Left lobe of liver (tissue), 2 donors: ENCODE data around the gene ACTL8. TPM values are rescaled to one million over a fixed set of nuclear protein-coding genes. Genes with fewer than 3 reads are reported as not detected.

Experiments
- ATAC-seq: fragments of 200-7000 bp; cut with Tn5 transposase; one replicate; pipeline ENCODE4 v1.9.1; 2020; ENCODE audit warnings: mild to moderate bottlenecking, moderate library complexity
- DNase-seq: peaks from one replicate; pipeline ENCODE4 v3.0.0-alpha.2; 2020; ENCODE audit warnings: low spot score
- total RNA-seq: library from RNA; stranded (reverse); gene quantifications from one replicate; pipeline ENCODE4 v1.2.1, GENCODE V29; 2021
- donor health status: DM: no; HTN: no; CAD: no; lungs with moderate emphysema.
- donor health status: DM: no; HTN: yes; CAD: no.

Gene ACTL8
- total RNA-seq, 1 donor from 2014 or later = not detected

DNA sequence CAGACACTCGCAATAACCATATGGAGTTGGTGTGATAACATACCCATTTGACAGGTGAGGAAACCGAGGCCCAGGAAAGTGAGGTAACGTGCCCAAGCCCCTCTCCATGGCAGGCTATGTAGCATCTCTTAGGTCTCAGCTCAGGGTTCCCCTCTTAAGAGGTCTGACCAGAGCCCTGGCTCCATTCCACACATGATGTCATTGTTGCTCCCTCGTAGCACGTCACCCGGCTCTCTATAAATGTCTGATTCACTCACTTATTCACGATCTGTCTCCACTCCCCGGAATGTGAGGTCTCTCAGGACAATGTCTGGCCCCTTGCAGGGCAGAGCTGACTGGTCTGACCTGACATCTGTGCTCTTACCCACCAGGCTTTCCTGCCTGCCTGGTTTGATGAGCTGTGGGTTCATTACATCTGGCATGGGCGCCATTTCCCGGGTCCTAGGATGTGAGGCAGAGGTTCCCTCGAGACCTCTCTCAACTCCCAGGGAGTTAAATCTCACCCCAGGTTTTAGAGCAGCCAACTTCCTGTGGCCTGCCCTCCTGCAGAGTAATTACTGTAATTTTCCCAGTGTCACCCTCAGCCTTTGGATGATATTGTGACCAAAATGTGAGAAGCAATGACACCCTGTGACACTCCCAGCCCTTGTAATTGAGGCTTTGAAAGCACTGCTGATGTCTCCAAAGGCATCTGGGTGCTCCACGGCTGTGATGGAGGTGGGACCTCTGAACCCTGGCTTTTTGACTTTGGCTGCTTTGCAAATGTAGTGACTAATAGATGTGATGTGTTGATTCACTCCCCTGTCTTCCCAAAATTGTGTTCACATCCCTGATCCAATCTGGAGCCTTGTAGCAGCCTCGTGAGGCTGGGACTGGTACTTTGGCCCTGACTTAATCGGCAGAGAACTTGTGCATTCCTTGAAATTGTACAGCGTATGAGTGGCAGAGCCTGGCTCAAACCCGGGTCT, 10.6 kb downstream of the ACTL8 start:
- no peak for ATAC-seq
- DNase-seq = no peak

DNA sequence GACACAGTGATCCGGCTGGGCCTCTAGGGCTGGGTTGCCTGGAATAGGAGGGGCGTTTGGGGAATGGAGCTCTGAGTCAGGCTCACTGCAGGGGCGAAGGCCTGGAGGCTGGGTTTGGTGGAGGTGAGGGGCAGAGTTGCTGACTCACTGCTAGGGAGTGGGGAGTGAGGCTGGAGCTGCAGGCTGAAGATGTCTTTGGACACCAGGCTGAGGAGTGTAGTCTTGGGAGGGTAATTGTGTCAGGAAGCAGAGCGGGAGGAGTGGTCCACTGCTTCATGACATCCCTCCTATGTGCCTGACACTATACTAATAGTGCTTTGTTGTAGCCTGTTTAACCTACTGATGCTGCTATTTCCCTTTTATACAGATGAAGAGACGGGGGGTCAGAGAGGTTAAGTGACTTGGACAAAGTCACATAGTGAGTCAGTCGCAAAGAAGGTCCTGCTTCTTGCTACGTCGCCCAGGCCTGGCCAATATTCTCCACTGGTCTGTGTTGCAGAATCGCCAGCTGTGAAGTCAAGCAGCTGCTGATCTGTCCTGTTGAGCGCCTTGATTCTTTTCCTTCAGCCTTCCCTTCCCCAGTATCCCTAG, 13.6 kb downstream of the ACTL8 start:
- no peak for ATAC-seq
- no peak for DNase-seq

DNA sequence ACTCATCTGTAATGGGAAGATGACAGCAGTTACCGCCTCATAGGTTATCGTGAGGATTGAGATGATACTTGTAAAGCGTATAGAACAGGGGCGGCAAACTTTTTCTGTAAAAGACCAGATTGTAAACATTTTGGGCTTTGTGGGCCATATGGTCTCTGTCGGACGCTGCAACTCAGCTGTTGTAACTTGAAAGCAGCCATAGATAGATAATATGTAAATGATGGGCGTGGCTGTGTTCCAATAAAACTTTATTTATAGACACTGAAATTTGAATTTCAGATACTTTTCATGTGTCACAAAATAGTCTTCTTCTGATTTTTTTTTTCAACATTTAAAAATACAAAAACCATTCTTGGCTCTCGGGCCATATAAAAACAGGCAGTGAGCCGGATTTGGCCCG, 15.8 kb downstream of the ACTL8 start:
- no peak for ATAC-seq
- DNase-seq = no peak

DNA sequence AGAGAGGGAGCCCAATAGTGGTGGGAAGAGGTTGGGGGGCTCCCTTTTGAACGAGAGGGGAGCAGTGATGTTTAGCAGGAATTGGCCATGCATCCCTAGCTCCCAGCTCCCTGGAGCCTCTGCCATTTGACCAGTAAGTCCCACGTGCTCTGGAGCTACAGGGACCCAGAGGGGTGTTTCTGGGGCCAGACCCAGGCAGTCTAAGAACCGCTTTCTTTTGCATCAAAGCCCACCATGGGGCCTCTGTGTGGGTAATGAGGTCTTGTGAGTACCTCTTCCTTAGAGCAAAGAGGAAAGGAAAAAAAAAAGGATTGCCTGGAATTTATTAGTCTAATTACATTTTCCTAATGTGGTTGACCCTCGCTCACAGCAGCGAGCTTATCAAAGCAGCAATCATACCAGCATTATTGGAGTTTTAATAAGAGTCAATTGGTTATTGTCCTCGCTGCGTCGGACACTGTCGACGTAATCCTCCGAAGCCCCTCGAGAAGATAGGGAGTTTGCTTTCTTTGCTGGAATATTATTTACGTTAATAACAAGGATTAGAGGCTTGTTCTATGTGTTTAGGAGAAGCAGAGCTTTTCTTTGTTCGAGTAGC, 17.6 kb downstream of the ACTL8 start:
- ATAC-seq = no peak
- no peak for DNase-seq

DNA sequence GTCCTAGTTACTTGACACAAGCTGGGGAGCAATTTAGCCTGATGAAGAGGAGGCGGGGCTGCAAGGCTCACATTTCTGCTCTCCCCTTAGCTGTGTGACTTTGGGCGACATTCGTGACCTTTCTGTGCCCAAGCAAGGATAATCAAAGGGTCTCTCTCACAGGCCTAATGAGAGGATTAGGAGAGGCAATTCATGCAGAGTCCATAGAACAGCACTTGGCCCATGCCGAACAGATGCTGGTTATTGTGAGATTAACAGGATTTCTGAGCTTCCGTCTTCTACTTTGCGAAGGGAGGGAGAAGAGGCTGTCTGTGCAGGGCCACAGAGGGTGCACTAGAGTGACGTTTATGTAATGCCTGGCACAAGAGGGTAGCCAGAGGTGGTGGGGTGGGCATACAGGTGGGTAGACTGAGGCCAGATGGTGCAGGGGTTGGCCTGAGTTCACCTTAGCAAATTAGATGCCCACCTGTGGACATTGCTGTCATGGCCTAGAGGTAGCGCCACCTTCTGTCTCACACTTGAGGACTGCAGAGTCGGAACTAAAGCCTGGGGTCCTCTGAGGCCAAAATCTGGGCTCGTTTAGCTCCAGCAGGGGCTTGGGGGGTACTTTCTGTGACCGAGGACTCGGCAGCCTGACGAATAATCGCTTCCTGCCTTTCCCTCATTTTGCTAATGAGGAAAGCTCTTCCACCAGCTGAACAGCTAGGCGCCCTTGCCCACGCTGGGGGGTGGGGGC, 18.6 kb downstream of the ACTL8 start:
- DNase-seq = no peak

DNA sequence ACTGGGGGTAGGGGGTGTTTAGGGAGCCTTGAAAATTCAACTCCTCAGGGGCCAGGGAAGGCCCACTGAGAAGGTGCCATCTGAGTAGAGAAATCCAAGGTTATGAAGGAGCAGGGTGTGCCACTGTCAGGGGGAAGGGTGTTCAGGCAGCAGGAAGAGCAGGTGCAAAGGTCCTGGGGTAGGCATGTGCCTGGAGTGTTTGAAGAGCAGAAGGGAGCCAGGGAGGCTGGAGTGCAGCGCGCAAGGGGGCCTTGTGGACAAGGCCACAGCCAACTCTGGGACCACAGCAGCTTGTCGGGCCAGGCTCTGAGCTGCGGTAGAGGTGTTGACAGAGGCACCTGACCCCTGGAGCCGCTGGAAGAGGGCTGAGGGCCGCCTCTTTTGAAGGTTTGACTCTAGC, 19.3 kb downstream of the ACTL8 start:
- DNase-seq (no peak), ATAC-seq (no peak)

More for the DNA sequence above, 18.6 kb downstream of the ACTL8 start:
- no peak for ATAC-seq

DNA sequence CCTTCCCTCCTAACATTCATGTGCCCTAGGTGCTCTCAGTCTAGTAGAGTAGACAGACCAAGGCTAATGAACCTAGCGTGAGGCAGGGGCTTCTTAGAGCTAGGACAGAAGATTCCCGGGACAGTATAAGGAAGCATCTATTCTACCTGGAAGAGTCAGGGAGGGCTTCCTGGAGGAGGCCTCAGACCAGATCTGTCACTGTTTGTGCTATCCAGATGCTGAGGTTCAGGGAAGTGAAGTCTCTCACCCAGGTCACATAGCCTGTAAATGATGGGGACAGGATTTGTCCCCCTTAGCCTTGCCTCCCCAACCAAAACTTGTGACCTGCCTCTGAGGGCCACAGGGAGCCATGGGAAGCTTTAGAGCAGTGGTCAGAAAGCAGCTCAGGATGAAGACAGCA, 20.7 kb downstream of the ACTL8 start:
- no peak for DNase-seq
- ATAC-seq = no peak

DNA sequence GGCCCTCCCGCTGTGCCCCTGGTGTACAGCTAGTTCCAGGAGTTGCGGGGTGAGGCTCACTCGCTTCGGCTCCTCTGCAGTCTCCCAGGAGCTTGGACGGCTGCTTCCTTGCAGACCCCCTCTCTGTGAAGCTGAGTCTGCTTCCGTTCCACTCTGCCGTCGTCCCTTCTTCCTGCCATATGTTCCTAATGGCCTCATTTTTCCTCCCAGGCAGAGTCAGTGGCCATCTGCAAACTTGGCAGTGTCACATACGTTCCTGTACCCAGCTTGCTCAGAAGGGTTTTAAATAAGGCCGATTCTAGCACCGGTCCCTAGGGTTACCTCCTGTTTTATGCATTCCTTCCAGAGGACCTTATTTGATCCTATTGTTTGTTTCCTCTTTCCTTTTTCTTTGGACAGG, 21.3 kb downstream of the ACTL8 start:
- ATAC-seq (no peak), DNase-seq (no peak)

DNA sequence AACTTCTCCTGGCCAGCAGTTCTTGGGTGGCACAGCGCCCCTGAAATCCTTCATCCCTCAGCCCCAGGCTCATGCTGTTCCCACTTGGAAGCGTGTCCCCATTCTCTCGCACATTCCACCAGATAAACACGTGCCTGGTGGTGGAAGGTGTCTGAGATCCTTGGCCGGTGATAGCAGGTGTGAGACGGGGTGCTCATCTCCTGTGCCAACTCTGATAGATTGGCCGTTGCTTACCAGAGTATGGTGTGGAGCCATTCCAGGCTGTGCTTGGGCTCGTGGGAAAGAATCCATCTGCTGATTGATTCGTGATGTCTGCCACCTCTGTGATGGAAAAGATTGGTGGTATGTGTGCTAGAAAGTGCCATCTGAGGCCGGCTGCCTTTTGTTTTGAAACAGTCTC, 22.2 kb downstream of the ACTL8 start:
- no peak for DNase-seq
- ATAC-seq = no peak

DNA sequence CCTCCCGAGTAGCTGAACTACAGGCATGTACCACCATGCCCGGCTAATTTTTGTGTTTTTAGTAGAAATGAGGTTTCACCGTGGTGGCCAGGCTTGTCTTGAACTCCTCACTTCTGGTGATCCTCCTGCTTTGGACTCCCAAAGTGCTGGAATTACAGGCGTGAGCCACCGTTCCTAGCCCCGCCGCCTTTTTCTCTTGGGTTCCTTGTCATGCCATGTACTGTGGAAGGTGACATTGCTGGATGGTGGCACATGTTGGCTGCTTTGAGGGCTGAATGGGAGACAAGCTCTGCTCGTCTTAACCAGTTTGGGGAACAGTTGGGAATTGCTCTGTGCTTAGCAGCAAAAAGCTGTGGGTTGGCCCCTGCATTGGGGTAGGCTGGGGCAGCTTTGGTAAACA, 22.7 kb downstream of the ACTL8 start:
- DNase-seq (no peak), ATAC-seq (no peak)

DNA sequence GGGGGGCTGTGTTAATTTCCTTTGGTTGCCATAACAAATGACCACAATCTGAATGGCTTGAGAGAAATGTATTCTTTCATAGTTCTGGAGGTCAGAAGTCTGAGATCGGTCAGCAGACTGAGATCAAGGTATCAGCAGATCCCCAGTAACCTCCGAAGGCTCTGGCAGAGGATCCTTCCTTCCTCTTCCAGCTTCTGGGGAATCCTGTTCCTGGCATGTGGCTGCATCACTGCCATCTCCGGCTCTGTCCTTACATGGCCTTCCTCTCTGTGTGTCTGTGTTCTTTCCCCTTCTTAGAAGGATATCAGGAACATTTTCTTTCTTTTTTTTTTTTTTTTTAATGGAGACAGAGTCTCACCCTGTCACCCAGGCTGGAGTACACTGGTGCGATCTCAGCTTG, 25.8 kb downstream of the ACTL8 start:
- no peak for ATAC-seq
- no peak for DNase-seq

DNA sequence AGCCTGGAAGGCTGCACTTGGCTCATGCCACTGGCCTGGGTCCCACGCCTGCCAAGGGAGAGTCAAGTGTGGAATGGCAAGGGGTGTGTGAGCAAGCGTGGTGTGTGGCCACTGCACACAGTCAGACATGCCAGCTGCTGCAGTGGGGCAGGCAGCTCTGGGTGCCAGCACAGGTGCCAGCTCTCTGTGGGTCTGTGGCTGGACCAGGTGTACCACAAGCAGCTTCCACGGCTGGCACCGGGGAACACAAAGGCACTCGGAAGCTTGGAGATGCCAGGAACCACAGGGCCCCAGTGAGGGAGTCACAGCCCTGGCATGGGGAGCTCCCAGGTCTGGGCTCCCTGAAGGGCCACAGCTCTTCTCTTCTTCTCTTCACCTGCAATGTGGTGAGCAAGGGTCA, 34.8 kb downstream of the ACTL8 start:
- DNase-seq (no peak), ATAC-seq (no peak)

DNA sequence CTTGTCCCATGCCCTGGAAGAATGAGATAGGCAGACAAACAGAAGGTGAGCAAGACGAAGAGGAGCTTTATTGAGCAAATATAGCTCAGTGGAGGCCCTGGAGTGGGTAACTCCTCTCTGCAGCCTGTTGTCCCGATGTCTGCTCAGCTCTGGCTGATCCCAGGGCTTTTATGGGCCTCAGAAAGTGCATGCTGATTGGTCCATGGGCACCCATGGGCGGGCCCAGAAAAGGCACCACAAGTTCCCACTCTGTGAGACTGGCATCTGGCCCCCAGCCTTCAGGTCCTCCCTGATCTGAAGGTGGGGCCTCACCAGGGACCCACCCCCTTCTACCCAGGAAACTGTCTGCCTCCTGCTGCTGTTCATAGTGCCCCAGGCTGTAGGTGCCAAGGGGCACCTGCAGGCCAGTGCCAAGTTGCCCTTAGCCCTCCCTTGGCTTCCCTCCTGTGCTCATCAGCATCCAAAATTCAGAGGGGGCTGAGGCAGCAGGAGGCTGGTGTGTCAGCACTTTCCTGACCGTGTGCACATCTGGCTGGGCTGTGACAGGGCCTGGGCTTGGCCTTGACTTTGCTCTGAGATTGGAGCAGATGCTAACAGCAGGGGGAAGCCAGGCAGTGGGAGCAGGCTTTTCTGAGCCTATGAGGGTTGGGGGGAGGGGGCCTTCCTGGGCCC, 35.4 kb downstream of the ACTL8 start:
- no peak for ATAC-seq
- no peak for DNase-seq

DNA sequence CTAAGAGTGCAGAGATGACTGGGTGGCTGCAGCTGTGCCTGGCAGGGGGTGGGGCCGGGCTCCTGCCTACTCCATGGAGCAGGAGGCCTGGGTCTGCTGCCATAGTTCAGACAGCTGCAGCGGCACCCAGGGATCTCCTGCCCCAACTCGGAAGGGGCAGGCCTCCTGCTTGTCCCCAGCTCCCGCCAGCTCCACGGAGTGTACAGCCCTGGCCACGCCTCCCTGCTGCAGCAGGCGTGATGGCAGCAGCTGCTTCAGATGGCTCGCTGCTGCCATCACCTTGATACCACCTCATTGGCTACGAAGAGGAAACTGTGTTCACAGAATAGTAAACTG, 35.9 kb downstream of the ACTL8 start:
- ATAC-seq (no peak), DNase-seq (no peak)

DNA sequence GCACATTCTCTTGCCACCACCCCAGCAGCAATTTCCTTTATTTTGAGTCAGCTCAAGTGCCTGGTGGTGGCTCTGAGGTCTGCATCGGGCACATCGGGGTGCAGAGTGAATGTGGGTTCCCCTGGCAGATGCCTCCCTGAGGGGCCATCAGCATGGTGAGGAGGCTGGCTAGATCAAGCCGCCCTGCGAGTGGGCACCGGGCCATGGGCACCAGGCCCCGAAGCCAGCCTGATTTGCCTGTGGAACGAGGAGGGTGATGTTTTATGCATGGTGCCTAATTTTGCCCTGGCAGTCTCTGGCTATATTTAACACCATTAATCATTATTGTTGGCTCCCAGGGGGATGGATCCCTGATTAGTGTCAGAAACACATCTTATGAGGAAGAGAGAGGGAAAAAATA, 36.3 kb downstream of the ACTL8 start:
- DNase-seq (no peak), ATAC-seq (no peak)

DNA sequence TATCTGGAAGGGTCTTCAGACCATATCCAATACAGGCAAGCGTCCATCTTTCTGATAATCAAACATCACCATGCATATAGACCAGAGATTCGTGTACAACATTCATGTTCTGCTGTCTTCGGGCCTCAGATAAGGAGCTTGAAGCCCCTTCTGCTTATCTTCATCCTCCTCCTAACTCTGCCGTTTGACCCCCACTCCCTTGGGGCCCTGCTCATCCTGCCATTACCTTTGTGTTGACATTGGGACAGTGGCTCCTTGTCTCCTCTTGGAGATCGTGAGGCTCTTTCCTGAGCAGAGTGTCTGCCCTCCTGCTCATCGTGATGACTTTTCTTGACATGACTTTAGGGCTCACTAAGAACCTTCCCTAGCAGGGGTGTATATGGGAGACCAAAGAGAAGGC, 37.3 kb downstream of the ACTL8 start:
- ATAC-seq = no peak

DNA sequence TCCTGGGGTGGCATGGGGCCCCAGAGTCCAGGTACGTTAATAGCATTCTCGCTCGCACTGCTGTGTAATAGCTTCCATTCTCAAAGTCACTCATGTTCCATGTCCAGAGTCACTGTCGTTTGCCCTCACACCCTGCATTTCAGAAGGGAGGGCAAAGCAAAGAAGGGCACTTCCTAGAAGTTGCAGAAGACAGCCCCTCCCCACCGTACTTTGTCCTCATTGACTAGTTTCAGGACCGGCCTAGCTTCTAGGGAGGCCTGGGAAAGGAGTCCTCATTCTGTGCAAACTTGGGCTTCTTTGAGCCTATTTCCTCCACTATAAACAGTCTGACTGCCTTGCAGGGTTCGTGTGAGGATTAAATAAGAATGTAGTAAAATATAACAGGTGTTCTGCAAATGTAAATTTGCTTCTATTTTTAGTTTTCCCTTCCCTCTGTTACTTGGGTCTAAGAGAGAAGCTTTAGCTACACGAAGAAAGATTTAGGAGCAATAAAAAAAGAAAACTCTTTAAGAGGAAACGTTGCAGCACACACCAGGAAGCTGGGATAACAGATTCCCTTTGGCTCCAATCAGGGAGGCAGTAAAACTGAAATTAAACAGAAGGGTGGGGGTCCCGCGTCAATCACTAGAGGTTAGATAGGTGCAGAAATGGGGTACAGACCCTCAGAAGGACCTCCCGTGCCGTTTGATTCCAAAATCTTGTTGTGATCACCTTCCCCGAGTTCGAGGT, 40.1 kb downstream of the ACTL8 start:
- DNase-seq = no peak
- ATAC-seq = no peak

More for the DNA sequence above, 37.3 kb downstream of the ACTL8 start:
- no peak for DNase-seq

DNA sequence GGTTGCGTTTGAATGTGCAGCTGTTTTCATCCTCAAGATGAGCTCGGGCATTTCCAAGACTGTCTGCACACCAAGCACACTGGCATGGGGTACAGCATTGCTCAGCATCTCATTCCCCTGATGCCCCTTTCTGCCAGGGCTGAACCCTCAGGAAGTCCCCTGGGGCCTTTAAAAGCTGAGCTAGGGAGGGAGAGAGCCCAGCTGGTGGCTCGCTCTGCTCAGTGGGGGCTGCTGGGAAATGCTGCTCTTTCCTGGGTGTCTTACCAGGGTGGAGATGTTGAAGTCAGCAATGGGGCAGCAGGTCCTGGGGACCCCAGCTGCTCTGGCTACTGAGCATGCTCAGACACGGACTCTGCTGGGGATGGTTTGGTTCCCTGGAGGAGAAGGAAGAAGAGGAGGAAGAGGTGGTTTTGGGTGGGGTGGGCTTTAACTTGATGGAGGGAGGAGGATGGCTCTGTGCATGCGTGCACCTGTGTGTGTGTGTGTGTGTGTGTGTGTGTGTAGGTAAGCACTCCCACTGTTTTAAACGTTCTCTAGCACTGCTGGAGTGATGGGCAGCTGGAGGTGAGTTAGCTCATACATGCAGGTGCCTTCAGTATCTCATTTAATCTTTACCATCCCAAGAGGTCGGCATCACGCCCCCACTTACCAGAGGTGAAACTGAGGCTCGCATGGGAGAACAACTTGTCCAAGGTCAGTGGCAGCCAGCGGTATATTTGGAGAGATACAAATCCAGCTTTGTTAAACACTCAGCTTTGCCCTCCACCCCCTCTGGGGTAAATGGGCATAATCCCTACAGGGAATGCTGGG, 40.9 kb downstream of the ACTL8 start:
- ATAC-seq (no peak), DNase-seq (no peak)

DNA sequence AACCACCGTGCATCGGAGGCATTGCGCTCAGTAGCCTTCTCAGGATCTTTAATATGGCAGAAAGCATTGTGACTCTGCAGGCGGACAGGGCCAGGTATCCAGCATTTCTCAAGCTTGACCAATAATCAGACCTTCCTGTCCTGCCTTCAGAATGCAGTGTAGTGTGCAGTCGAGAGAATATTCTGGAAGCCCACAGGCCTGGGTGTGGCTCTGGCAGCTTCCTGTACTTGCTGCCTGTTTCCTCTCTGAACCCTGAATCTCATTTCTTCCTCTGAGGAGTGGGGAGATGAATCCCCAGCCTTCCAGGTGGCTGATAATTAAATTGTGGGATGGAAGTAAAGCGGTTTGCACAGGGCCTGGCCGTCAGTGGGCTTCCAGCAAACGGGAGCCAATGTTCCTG, 42.3 kb downstream of the ACTL8 start:
- ATAC-seq (no peak), DNase-seq (no peak)
